Measurements from ENCODE around the gene CCSAP. TPM values are rescaled to one million over a fixed set of nuclear protein-coding genes. Genes with fewer than 3 reads are reported as not detected.

CCSAP gene, protein sequence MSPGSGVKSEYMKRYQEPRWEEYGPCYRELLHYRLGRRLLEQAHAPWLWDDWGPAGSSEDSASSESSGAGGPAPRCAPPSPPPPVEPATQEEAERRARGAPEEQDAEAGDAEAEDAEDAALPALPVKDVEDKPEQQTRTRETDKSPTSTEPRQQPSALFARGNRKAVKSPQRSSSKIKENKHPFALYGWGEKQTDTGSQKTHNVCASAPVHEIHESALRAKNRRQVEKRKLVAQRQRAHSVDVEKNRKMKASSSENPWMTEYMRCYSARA
- 6.6 TPM for polyA plus RNA-seq (2013, experiment 1 of 2)
- polyA plus RNA-seq (2013, experiment 2 of 2) = 6.8 TPM

DNA sequence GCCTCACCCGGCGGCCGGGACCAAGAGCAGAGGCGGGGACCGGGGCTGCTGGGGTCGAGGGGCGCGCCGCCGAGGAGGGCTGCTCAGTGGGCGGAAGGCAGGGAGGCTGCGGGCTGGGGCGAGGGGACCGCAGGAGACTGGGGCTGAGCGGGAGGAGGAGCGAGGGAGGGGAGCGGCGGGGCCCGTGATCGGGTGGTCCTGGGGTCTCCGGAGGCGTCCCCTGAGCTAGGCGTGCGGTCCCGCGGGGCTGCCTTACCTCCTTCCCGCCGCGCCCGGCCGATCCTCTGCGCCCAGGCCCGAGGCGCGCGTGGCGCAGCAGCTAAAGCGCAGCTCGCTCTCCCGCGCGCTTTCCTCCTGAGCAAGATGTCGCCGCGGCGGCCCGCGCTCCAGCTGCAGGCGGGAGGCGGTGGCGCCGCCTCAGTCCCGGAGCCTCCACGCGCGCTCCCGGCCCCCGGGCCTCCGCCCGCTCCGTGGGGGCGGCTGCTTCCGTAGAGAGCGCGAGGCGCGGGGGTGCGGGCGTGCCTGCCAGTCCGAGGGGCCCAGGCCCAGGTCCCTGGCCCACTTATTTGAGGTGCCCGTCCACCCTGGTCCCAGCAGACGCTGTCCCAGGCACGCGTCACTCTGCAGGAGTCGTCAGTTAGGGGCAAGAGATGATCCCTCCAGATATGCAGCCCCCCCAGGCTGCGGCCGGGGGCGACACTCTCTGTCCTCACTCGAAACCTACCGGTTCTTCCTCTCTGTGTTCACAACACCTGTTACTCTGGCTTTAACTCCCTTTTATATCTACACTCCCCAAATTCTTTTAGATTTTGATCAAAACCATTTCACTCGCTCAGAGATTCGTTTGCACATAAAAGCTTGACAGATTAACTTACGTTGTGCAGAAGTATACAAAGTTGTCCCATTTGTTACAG is at the start of gene CCSAP:
Gene CCSAP (minus strand): TSS at position 392 of the 914 bp plus-strand sequence. CDS start 582 bp downstream, outside the sequence.
- H3K9me3 ChIP-seq (ENCODE audit: control insufficient read depth, low read length) = no peaks in the 10 kb centered on the region
- H3K36me3 ChIP-seq (ENCODE audit: control insufficient read depth, insufficient read depth, low read length) = no peaks in the 10 kb centered on the region
- H3K4me3 ChIP-seq (ENCODE audit: extremely low read depth, insufficient read depth, low read length, poor library complexity, severe bottlenecking) = peak within 1 kb of the TSS; percentile 60
- 1% methylated on average over 57 to 68 of the region's 83 CpGs for WGBS, 2 experiments (ENCODE audit: insufficient coverage in 2 of 2)
- peaks cover 3% of the 10 kb centered on the region for H3K4me1 ChIP-seq (ENCODE audit: control insufficient read depth, insufficient read depth, low read length, poor library complexity, severe bottlenecking)
- peak within 1 kb of the TSS; percentile 52 for H3K27ac ChIP-seq (ENCODE audit: low read depth, low read length, severe bottlenecking)

DNA sequence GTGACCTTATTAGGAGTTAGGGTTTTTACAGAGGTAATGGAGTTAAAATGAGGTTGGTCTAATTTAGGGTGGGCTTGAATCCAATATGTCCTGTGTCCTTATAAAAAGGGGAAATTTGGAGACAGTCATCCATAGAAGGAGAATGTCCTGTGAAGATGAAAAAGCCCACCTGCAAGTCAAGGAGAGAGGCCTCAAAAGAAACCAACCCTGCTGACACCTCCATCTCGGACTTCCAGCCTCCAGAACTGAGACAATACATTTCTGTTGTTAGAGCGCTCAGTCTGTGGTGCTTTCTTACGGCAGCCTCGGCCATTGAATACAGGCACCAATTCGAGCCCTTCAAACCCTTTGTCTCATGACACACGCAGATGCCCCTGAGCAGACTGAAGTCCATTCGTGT is 47.3 kb upstream of the CCSAP start:
- 93 to 96% methylated on average over 6 to 7 of the region's 7 CpGs for WGBS, 2 experiments (ENCODE audit: insufficient coverage in 2 of 2)
- no peaks in the 10 kb centered on the region for H3K4me1 ChIP-seq (ENCODE audit: control insufficient read depth, insufficient read depth, low read length, poor library complexity, severe bottlenecking)
- no peaks in the 10 kb centered on the region for H3K9me3 ChIP-seq (ENCODE audit: control insufficient read depth, low read length)
- no peak overlapping the region for H3K27ac ChIP-seq (ENCODE audit: low read depth, low read length, severe bottlenecking)
- no peaks in the 10 kb centered on the region for H3K36me3 ChIP-seq (ENCODE audit: control insufficient read depth, insufficient read depth, low read length)
- H3K4me3 ChIP-seq (ENCODE audit: extremely low read depth, insufficient read depth, low read length, poor library complexity, severe bottlenecking) = no peak overlapping the region

DNA sequence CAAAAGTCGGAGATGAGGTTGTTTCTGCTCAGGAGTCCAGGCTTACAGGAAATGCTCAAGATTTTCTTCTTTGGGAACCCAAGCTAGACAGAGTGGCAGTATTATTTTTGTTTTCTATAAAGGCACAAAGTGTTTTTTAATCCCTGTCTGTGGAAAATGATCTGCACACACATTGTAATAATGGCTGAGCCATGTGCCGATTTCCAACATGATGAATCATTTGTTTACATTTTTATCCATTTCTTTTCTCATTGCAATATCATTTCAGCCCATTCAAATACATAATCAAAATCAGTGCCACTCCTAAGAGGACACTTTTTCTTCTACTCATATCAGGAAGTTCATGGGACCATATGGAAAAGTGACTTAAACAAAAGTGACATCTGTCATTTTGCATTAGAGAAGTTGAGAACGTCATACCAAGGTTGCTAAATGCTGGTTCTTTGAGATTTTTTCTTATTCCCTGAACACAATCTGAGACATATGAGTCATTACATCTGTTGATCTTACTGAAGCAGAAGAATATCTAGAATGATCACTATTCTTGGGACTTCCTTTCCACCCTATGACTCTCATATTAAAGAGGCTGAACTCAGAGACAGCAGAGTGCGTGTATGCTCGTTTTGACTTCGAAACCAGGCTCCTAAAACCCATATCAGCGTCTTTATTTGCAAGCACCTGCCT is 46.2 kb upstream of the CCSAP start:
- Histone ChIP-seq H3K4me3 (ENCODE audit: extremely low read depth, insufficient read depth, low read length, poor library complexity, severe bottlenecking) (no peak overlapping the region), H3K9me3 (ENCODE audit: control insufficient read depth, low read length) (no peaks in the 10 kb centered on the region), H3K4me1 (ENCODE audit: control insufficient read depth, insufficient read depth, low read length, poor library complexity, severe bottlenecking) (no peaks in the 10 kb centered on the region), H3K27ac (ENCODE audit: low read depth, low read length, severe bottlenecking) (no peak overlapping the region), H3K36me3 (ENCODE audit: control insufficient read depth, insufficient read depth, low read length) (no peaks in the 10 kb centered on the region)
- WGBS, 2 experiments (ENCODE audit: insufficient coverage in 2 of 2) = 80 to 94% methylated on average over 3 to 5 of the region's 7 CpGs

- Histone ChIP-seq H3K9me3 (ENCODE audit: control insufficient read depth, low read length) (no peaks in the 10 kb centered on the region), H3K4me3 (ENCODE audit: extremely low read depth, insufficient read depth, low read length, poor library complexity, severe bottlenecking) (no peak overlapping the region), H3K4me1 (ENCODE audit: control insufficient read depth, insufficient read depth, low read length, poor library complexity, severe bottlenecking) (peaks cover 5% of the 10 kb centered on the region), H3K36me3 (ENCODE audit: control insufficient read depth, insufficient read depth, low read length) (no peaks in the 10 kb centered on the region), H3K27ac (ENCODE audit: low read depth, low read length, severe bottlenecking) (no peak overlapping the region)
- 91 to 95% methylated on average over 8 of the region's 8 CpGs for WGBS, 2 experiments (ENCODE audit: insufficient coverage in 2 of 2)
Observed at GRCh38 chr1:229385853-229386456, 43.1 kb upstream of the CCSAP start.

- Histone ChIP-seq H3K36me3 (ENCODE audit: control insufficient read depth, insufficient read depth, low read length) (no peaks in the 10 kb centered on the region), H3K4me1 (ENCODE audit: control insufficient read depth, insufficient read depth, low read length, poor library complexity, severe bottlenecking) (peaks cover 8% of the 10 kb centered on the region), H3K27ac (ENCODE audit: low read depth, low read length, severe bottlenecking) (no peak overlapping the region), H3K4me3 (ENCODE audit: extremely low read depth, insufficient read depth, low read length, poor library complexity, severe bottlenecking) (no peak overlapping the region), H3K9me3 (ENCODE audit: control insufficient read depth, low read length) (no peaks in the 10 kb centered on the region)
- WGBS, 2 experiments (ENCODE audit: insufficient coverage in 2 of 2) = 85 to 93% methylated on average over 6 of the region's 7 CpGs
Observed at GRCh38 chr1:229384822-229385221, 42.0 kb upstream of the CCSAP start.

- WGBS, 2 experiments (ENCODE audit: insufficient coverage in 2 of 2) = 80 to 90% methylated on average over 1 to 3 of the region's 5 CpGs
- Histone ChIP-seq H3K4me3 (ENCODE audit: extremely low read depth, insufficient read depth, low read length, poor library complexity, severe bottlenecking) (no peak overlapping the region), H3K4me1 (ENCODE audit: control insufficient read depth, insufficient read depth, low read length, poor library complexity, severe bottlenecking) (peaks cover 8% of the 10 kb centered on the region), H3K9me3 (ENCODE audit: control insufficient read depth, low read length) (no peaks in the 10 kb centered on the region), H3K36me3 (ENCODE audit: control insufficient read depth, insufficient read depth, low read length) (no peaks in the 10 kb centered on the region), H3K27ac (ENCODE audit: low read depth, low read length, severe bottlenecking) (no peak overlapping the region)
Observed at GRCh38 chr1:229383961-229384360, 41.1 kb upstream of the CCSAP start.

GRCh38 chr1:229383188-229383587 is 40.3 kb upstream of the CCSAP start:
- Histone ChIP-seq H3K4me1 (ENCODE audit: control insufficient read depth, insufficient read depth, low read length, poor library complexity, severe bottlenecking) (peaks cover 8% of the 10 kb centered on the region), H3K36me3 (ENCODE audit: control insufficient read depth, insufficient read depth, low read length) (no peaks in the 10 kb centered on the region), H3K4me3 (ENCODE audit: extremely low read depth, insufficient read depth, low read length, poor library complexity, severe bottlenecking) (no peak overlapping the region), H3K9me3 (ENCODE audit: control insufficient read depth, low read length) (no peaks in the 10 kb centered on the region), H3K27ac (ENCODE audit: low read depth, low read length, severe bottlenecking) (no peak overlapping the region)
- WGBS, 2 experiments (ENCODE audit: insufficient coverage in 2 of 2) = 94 to 100% methylated on average over 2 to 3 of the region's 3 CpGs

DNA sequence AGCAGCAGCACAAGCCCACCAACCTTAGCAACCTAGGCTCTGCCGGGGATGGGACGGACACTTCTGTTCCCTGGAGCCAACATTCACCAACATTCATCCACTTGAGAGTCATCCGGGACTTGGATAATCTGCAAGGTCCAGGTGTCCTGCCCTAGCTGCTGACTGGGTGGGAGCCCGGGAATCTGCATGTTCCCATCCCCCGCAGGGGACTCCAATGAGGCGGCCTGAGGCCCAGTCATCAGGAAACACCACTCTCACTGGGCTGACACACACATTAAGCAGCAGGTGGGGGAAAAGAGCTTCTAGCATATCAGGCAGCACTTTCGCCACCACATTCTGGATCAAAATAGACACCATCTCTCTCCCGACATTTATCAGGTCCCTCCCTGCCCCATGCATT is 38.4 kb upstream of the CCSAP start:
- no peak overlapping the region for H3K27ac ChIP-seq (ENCODE audit: low read depth, low read length, severe bottlenecking)
- no peak overlapping the region for H3K4me3 ChIP-seq (ENCODE audit: extremely low read depth, insufficient read depth, low read length, poor library complexity, severe bottlenecking)
- no peaks in the 10 kb centered on the region for H3K9me3 ChIP-seq (ENCODE audit: control insufficient read depth, low read length)
- no peaks in the 10 kb centered on the region for H3K36me3 ChIP-seq (ENCODE audit: control insufficient read depth, insufficient read depth, low read length)
- 44 to 71% methylated on average over 3 to 6 of the region's 8 CpGs for WGBS, 2 experiments (ENCODE audit: insufficient coverage in 2 of 2)
- H3K4me1 ChIP-seq (ENCODE audit: control insufficient read depth, insufficient read depth, low read length, poor library complexity, severe bottlenecking) = peaks cover 8% of the 10 kb centered on the region

DNA sequence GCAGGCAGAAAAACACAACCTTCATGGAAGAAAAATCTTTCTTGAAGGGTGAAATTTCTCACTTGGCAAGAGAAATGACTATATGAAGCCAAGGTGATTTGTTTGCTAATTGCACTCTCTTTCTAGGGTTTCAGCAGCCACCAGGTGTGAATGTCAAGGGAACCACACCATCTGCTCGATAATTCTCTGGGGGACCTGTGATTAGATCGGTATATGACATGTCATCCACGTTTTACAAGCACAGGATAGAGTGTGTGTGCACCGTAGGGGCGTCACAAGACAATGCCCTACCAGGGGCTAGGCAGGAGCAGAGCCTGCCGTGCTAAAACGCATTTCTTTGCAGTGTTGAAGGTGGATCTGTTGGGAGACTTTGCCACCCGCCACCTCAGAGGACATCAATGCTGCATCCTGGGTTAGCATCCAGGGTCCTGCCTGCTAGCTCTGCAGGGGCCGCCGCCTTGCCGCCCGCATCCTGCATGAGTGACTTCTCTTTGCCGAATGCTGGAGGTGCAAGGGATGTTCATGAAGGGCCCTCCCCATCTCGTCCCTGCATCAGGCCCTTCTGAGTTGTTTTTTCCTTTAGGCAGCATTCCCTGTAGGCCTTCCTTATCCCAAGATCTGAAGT is 37.8 kb upstream of the CCSAP start:
- Histone ChIP-seq H3K4me3 (ENCODE audit: extremely low read depth, insufficient read depth, low read length, poor library complexity, severe bottlenecking) (no peak overlapping the region), H3K36me3 (ENCODE audit: control insufficient read depth, insufficient read depth, low read length) (no peaks in the 10 kb centered on the region), H3K9me3 (ENCODE audit: control insufficient read depth, low read length) (no peaks in the 10 kb centered on the region), H3K4me1 (ENCODE audit: control insufficient read depth, insufficient read depth, low read length, poor library complexity, severe bottlenecking) (peaks cover 8% of the 10 kb centered on the region), H3K27ac (ENCODE audit: low read depth, low read length, severe bottlenecking) (no peak overlapping the region)
- 69 to 79% methylated on average over 12 to 13 of the region's 14 CpGs for WGBS, 2 experiments (ENCODE audit: insufficient coverage in 2 of 2)

DNA sequence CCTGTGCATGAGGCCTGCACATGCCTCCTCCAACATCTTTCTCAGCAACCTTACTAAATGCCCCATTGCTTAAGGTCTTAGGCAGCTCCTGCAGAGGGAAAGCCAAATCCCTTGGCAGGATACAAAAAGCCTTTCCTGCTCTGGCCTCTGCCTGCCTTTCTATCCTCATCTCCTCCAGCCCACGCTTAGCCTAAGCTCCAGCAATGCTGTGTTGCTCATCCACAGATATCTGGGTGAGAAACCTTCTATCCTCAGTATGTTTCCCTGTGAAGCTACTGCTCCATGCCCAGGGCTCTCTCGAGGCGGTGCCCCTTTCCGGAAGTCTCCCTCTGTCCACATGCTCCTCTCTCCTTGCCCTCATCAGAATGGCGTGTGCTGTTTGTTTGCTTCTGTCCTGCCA is 37.0 kb upstream of the CCSAP start:
- H3K36me3 ChIP-seq (ENCODE audit: control insufficient read depth, insufficient read depth, low read length) = no peaks in the 10 kb centered on the region
- 56 to 57% methylated on average over 4 of the region's 5 CpGs for WGBS, 2 experiments (ENCODE audit: insufficient coverage in 2 of 2)
- H3K9me3 ChIP-seq (ENCODE audit: control insufficient read depth, low read length) = no peaks in the 10 kb centered on the region
- H3K27ac ChIP-seq (ENCODE audit: low read depth, low read length, severe bottlenecking) = no peak overlapping the region
- no peak overlapping the region for H3K4me3 ChIP-seq (ENCODE audit: extremely low read depth, insufficient read depth, low read length, poor library complexity, severe bottlenecking)
- H3K4me1 ChIP-seq (ENCODE audit: control insufficient read depth, insufficient read depth, low read length, poor library complexity, severe bottlenecking) = peaks cover 8% of the 10 kb centered on the region
